Keratinocyte (primary cell): Measurements from ENCODE around the gene MAD2L2.

Experiments
- EZH2 ChIP-seq: IDR thresholded peaks from one replicate; pipeline ENCODE4 v1.6.1; 2012; ENCODE audit warnings: inconsistent platforms, mild to moderate bottlenecking, low read length, moderate library complexity
- TF ChIP-seq, protein P1 (sequence below), 3 experiments: IDR thresholded peaks in 1 of 3; conservative IDR thresholded peaks in 1 of 3; optimal IDR thresholded peaks in 1 of 3; 2 replicates in 2 of 3; 3 replicates in 1 of 3; pipeline versions ENCODE3 to v1.5.1; 2011; ENCODE audit warnings: low read length in 3 of 3, mild to moderate bottlenecking in 3 of 3, moderate library complexity in 2 of 3, control low read depth in 1 of 3, inconsistent platforms in 1 of 3; ENCODE audit not compliant: insufficient read depth in 2 of 3; ENCODE audit errors: extremely low read depth in 1 of 3

DNA sequence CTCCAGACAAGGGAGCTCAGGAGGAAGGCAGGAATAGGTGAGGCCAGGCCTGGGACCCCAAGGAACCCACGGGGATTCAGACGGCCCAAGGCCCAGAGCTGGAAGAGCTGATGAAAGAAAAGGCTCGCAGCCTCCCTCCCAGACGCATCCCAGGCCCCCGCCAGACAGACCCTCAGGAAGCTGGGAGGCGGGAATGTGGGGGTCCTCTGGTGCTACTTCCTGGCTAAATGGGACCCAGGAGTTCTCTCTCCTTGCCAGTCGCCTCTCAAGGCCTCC lies 27.1 kb downstream of the MAD2L2 start:
- TF ChIP-seq, protein P1, sequence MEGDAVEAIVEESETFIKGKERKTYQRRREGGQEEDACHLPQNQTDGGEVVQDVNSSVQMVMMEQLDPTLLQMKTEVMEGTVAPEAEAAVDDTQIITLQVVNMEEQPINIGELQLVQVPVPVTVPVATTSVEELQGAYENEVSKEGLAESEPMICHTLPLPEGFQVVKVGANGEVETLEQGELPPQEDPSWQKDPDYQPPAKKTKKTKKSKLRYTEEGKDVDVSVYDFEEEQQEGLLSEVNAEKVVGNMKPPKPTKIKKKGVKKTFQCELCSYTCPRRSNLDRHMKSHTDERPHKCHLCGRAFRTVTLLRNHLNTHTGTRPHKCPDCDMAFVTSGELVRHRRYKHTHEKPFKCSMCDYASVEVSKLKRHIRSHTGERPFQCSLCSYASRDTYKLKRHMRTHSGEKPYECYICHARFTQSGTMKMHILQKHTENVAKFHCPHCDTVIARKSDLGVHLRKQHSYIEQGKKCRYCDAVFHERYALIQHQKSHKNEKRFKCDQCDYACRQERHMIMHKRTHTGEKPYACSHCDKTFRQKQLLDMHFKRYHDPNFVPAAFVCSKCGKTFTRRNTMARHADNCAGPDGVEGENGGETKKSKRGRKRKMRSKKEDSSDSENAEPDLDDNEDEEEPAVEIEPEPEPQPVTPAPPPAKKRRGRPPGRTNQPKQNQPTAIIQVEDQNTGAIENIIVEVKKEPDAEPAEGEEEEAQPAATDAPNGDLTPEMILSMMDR (optimal IDR thresholded peaks at IDR 0.05 in 1 of 3, IDR thresholded peaks at IDR 0.05 in 1 of 3, conservative IDR thresholded peaks at IDR 0.05 in 1 of 3; ENCODE audit: extremely low read depth in 1 of 3, insufficient read depth in 2 of 3, low read length in 3 of 3) = no peak
- no peak for TF ChIP-seq EZH2
